ENCODE data around the gene PLPPR4. TPM values are rescaled to one million over a fixed set of nuclear protein-coding genes. Genes with fewer than 3 reads are reported as not detected.

The PLPPR4 gene
- total RNA-seq, 1 experiment from 2014 or later, result not detected

DNA sequence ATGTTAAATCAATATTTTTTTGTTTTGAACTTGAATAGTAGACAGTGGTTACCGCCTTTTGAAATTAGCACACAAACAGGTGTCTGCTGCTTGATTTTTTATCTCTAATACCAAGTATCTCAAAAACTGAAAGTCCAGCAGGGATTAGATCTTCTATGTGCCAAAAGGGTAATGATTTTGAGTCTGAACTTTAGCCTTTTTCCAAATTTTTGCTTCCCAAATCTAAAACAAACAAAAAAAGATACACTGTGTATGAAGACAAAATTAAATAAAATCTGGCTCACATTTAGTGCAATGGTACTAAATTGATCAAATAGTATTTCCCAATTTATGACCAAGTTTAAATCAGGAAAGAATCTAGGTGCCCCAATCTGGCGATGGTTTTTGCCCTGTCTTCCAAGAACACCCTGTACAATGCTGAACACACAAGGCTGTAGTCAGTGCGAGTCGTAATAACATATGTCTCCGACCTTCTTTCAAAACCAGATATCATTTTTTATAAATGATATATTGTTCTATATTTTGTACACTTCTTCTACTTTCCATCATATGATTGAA is 40.5 kb downstream of the PLPPR4 start:
- CTCF ChIA-PET, result no interaction called here
- Histone ChIP-seq H3K27me3 (ENCODE audit: insufficient read depth, low read depth) (no peaks in the 10 kb centered on the region), H2AFZ (no peak overlapping the region), H3K4me2 (no peak overlapping the region), H3K9me3 (ENCODE audit: insufficient read depth, low read depth) (no peaks in the 10 kb centered on the region), H3K79me2 (ENCODE audit: low read depth) (no peaks in the 10 kb centered on the region), H3F3A (ENCODE audit: insufficient read depth, low read depth) (no peaks in the 10 kb centered on the region), H3K36me3 (ENCODE audit: low read depth) (no peaks in the 10 kb centered on the region), H3K27ac (no peak overlapping the region), H4K20me1 (ENCODE audit: insufficient read depth) (no peaks in the 10 kb centered on the region), H3K4me1 (replicated peaks; ENCODE audit: insufficient read depth) (no peaks in the 10 kb centered on the region), H3K9me2 (ENCODE audit: insufficient read depth) (no peaks in the 10 kb centered on the region), H3K4me3 (no peak overlapping the region)
- no peak for DNase-seq
- BruUV-seq (replicated peaks), result no TSS peak
- POLR2A ChIA-PET (ENCODE audit: unreplicated experiment), result no interaction called here
- TF ChIP-seq, protein P1, sequence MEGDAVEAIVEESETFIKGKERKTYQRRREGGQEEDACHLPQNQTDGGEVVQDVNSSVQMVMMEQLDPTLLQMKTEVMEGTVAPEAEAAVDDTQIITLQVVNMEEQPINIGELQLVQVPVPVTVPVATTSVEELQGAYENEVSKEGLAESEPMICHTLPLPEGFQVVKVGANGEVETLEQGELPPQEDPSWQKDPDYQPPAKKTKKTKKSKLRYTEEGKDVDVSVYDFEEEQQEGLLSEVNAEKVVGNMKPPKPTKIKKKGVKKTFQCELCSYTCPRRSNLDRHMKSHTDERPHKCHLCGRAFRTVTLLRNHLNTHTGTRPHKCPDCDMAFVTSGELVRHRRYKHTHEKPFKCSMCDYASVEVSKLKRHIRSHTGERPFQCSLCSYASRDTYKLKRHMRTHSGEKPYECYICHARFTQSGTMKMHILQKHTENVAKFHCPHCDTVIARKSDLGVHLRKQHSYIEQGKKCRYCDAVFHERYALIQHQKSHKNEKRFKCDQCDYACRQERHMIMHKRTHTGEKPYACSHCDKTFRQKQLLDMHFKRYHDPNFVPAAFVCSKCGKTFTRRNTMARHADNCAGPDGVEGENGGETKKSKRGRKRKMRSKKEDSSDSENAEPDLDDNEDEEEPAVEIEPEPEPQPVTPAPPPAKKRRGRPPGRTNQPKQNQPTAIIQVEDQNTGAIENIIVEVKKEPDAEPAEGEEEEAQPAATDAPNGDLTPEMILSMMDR (conservative IDR thresholded peaks at IDR 0.05), result no peak
- TF ChIP-seq EZH2 (IDR thresholded peaks at IDR 0.05; ENCODE audit: low read depth), result no peak
- intact Hi-C loops (cut with micrococcal nuclease; ENCODE audit: unreplicated experiment), result no loop called here

DNA sequence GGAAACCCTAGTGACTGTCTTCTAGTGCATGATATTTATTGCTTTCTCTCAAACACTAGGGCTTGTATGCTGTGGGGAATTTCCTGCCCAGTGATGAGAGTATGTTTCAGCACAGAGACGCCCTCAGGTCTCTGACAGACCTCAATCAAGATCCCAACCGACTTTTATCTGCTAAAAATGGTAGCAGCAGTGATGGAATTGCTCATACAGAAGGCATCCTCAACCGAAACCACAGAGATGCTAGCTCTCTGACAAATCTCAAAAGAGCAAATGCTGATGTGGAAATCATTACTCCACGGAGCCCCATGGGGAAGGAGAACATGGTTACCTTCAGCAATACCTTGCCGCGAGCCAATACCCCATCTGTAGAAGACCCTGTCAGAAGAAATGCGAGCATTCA is 41.3 kb downstream of the PLPPR4 start:
- no peaks in the 10 kb centered on the region for H3K9me2 ChIP-seq (ENCODE audit: insufficient read depth)
- H3K4me2 ChIP-seq, result no peak overlapping the region
- BruUV-seq (replicated peaks), result no TSS peak
- H3F3A ChIP-seq (ENCODE audit: insufficient read depth, low read depth), result no peaks in the 10 kb centered on the region
- H3K36me3 ChIP-seq (ENCODE audit: low read depth), result no peaks in the 10 kb centered on the region
- no peaks in the 10 kb centered on the region for H3K9me3 ChIP-seq (ENCODE audit: insufficient read depth, low read depth)
- no peak overlapping the region for H2AFZ ChIP-seq
- no peaks in the 10 kb centered on the region for H3K4me1 ChIP-seq (replicated peaks; ENCODE audit: insufficient read depth)
- H3K27me3 ChIP-seq (ENCODE audit: insufficient read depth, low read depth), result no peaks in the 10 kb centered on the region
- no peaks in the 10 kb centered on the region for H4K20me1 ChIP-seq (ENCODE audit: insufficient read depth)
- intact Hi-C loops (cut with micrococcal nuclease; ENCODE audit: unreplicated experiment), result no loop called here
- TF ChIP-seq, protein P1 (conservative IDR thresholded peaks at IDR 0.05), result no peak
- no peak for TF ChIP-seq EZH2 (IDR thresholded peaks at IDR 0.05; ENCODE audit: low read depth)
- ChIA-PET CTCF (no interaction called here), POLR2A (ENCODE audit: unreplicated experiment) (no interaction called here)
- H3K79me2 ChIP-seq (ENCODE audit: low read depth), result no peaks in the 10 kb centered on the region
- H3K4me3 ChIP-seq, result no peak overlapping the region
- H3K27ac ChIP-seq, result no peak overlapping the region
- DNase-seq, result no peak

DNA sequence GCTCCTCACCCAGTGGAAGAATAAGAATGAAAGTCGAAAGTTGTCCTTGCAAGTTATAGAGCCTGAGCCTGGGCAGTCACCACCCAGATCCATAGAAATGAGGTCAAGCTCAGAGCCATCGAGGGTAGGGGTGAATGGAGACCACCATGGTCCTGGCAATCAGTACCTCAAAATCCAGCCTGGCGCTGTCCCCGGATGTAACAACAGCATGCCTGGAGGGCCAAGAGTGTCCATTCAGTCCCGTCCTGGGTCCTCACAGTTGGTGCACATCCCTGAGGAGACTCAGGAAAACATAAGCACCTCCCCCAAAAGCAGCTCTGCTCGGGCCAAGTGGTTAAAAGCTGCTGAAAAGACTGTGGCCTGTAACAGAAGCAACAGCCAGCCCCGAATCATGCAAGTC is 41.8 kb downstream of the PLPPR4 start:
- Histone ChIP-seq H4K20me1 (ENCODE audit: insufficient read depth) (no peaks in the 10 kb centered on the region), H3K79me2 (ENCODE audit: low read depth) (no peaks in the 10 kb centered on the region), H3K4me1 (replicated peaks; ENCODE audit: insufficient read depth) (no peaks in the 10 kb centered on the region), H3K4me2 (no peak overlapping the region), H3K9me2 (ENCODE audit: insufficient read depth) (no peaks in the 10 kb centered on the region), H3K27ac (no peak overlapping the region), H3K27me3 (ENCODE audit: insufficient read depth, low read depth) (no peaks in the 10 kb centered on the region), H3K36me3 (ENCODE audit: low read depth) (no peaks in the 10 kb centered on the region), H3F3A (ENCODE audit: insufficient read depth, low read depth) (no peaks in the 10 kb centered on the region), H2AFZ (no peak overlapping the region), H3K9me3 (ENCODE audit: insufficient read depth, low read depth) (no peaks in the 10 kb centered on the region), H3K4me3 (no peak overlapping the region)
- ChIA-PET CTCF (no interaction called here), POLR2A (ENCODE audit: unreplicated experiment) (no interaction called here)
- DNase-seq, result no peak
- TF ChIP-seq, protein P1 (conservative IDR thresholded peaks at IDR 0.05), result no peak
- TF ChIP-seq EZH2 (IDR thresholded peaks at IDR 0.05; ENCODE audit: low read depth), result no peak
- BruUV-seq (replicated peaks), result no TSS peak
- intact Hi-C loops (cut with micrococcal nuclease; ENCODE audit: unreplicated experiment), result no loop called here
